Glutamatergic neuron (in vitro differentiated cells): ENCODE data around the gene TAB2. TPM values are rescaled to one million over a fixed set of nuclear protein-coding genes. Genes with fewer than 3 reads are reported as not detected.

Experiments
- DNase-seq: peaks from one replicate; pipeline ENCODE4 v3.0.0; 2022
- H3K27ac Mint-ChIP-seq: one replicate; pipeline ENCODE4 v1.8.0; 2020; ENCODE audit warnings: mild to moderate bottlenecking, mixed read lengths, inconsistent platforms; ENCODE audit not compliant: unreplicated experiment
- H3K27me3 Mint-ChIP-seq: one replicate; pipeline ENCODE4 v1.8.0; 2020; ENCODE audit warnings: mild to moderate bottlenecking, moderate library complexity, mixed read lengths, inconsistent platforms; ENCODE audit not compliant: unreplicated experiment
- H3K36me3 Mint-ChIP-seq: one replicate; pipeline ENCODE4 v1.8.0; 2020; ENCODE audit warnings: mild to moderate bottlenecking, mixed read lengths, inconsistent platforms; ENCODE audit not compliant: unreplicated experiment
- H3K4me1 Mint-ChIP-seq: one replicate; pipeline ENCODE4 v1.8.0; 2020; ENCODE audit warnings: mild to moderate bottlenecking, low read depth, mixed read lengths, inconsistent platforms; ENCODE audit not compliant: unreplicated experiment
- H3K4me3 Mint-ChIP-seq: one replicate; pipeline ENCODE4 v1.8.0; 2020; ENCODE audit warnings: mild to moderate bottlenecking, mixed read lengths, inconsistent platforms; ENCODE audit not compliant: unreplicated experiment
- H3K9me3 Mint-ChIP-seq: one replicate; pipeline ENCODE4 v1.8.0; 2020; ENCODE audit warnings: mild to moderate bottlenecking, moderate library complexity, mixed read lengths, inconsistent platforms; ENCODE audit not compliant: unreplicated experiment
- total RNA-seq: library from RNA; stranded (reverse); fragmentation: NEBNext Ultra II Directional; extraction: Animal tissue kit (Norgen Biotek cat#: 25700); gene quantifications from one replicate; pipeline ENCODE4 v1.2.1, GENCODE V29; 2021; ENCODE audit not compliant: unreplicated experiment
- TF ChIP-seq, protein P1 (sequence below): fragments of 200-600 bp; sonication (generic); IDR thresholded peaks from one replicate; pipeline ENCODE4 v1.5.0; 2021; ENCODE audit not compliant: partially characterized antibody, unreplicated experiment

Gene TAB2
- total RNA-seq, 1 donor from 2014 or later, result 39.3 TPM

DNA sequence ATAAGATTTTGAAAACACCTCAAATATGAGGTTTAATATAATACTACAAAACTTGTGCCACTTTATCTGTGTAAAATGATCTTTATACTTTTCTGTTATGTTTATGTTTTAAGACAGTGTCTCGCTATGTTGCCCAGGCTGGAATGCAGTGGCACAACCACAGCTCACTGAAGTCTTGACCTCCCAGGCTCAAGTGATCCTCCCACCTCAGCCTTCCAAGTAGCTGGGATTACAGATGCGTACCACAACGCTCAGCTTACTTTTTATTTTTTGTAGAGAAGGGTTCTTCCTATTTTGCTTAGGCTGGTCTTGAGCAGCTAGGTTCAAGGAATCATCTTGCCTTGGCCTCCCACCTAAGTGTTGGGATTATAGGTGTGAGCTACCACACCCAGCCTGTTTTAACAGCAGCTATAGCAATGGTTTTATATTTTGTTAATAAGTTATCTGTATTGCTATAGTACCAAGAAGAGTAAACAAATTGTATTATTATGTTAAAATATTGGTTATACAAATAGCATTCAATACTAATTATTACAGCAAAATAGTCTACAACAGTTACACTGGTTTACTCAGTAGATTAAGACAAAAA lies 8.2 kb downstream of the TAB2 start:
- Mint-ChIP-seq H3K27me3 (no peaks in the 10 kb centered on the region), H3K36me3 (no peaks in the 10 kb centered on the region), H3K27ac (no peak overlapping the region), H3K4me3 (no peak overlapping the region), H3K4me1 (peaks cover 8% of the 10 kb centered on the region), H3K9me3 (no peaks in the 10 kb centered on the region)
- DNase-seq, result no peak
- TF ChIP-seq, protein P1, sequence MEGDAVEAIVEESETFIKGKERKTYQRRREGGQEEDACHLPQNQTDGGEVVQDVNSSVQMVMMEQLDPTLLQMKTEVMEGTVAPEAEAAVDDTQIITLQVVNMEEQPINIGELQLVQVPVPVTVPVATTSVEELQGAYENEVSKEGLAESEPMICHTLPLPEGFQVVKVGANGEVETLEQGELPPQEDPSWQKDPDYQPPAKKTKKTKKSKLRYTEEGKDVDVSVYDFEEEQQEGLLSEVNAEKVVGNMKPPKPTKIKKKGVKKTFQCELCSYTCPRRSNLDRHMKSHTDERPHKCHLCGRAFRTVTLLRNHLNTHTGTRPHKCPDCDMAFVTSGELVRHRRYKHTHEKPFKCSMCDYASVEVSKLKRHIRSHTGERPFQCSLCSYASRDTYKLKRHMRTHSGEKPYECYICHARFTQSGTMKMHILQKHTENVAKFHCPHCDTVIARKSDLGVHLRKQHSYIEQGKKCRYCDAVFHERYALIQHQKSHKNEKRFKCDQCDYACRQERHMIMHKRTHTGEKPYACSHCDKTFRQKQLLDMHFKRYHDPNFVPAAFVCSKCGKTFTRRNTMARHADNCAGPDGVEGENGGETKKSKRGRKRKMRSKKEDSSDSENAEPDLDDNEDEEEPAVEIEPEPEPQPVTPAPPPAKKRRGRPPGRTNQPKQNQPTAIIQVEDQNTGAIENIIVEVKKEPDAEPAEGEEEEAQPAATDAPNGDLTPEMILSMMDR, result no peak

DNA sequence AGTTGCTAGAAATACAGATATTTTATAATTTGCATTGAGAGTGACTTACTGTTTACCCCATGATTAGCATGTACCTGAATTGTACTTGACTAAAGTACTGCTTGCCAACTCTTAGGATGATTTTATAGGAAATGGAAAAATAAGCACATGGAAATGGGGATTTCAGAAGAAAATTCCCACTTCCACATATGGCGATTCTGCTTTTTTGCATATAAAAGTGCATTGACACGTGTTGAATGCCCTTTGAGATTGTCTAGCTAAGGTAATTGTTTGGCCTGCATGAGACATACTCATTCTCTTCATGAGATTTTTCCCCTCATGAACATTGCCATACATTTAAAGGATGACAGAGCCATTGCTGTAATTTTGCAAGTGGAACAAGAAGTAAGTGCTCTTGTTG lies 10.1 kb downstream of the TAB2 start:
- DNase-seq, result no peak
- Mint-ChIP-seq H3K36me3 (no peaks in the 10 kb centered on the region), H3K4me1 (peaks cover 17% of the 10 kb centered on the region), H3K27me3 (no peaks in the 10 kb centered on the region), H3K27ac (no peak overlapping the region), H3K9me3 (no peaks in the 10 kb centered on the region), H3K4me3 (no peak overlapping the region)
- TF ChIP-seq, protein P1, result no peak

DNA sequence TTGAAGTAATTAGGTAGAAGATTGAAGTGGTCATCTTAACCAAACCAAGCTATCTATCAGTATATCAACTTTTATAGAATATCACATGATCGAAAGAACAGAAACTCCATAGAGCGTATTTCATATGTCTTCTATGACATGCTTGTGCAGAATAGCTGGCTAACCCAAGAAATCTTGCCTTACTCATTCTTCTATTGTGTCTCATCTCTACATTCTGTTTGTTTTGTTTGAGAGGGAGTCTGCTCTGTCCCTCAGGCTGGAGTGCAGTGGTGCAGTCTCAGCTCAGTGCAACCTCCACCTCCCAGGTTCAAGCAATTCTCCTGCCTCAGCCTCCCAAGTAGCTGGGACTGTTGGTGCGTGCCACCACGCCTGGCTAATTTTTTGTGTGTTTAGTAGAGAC lies 10.6 kb downstream of the TAB2 start:
- DNase-seq, result no peak
- Mint-ChIP-seq H3K27me3 (no peaks in the 10 kb centered on the region), H3K9me3 (no peaks in the 10 kb centered on the region), H3K36me3 (no peaks in the 10 kb centered on the region), H3K27ac (no peak overlapping the region), H3K4me1 (peaks cover 19% of the 10 kb centered on the region), H3K4me3 (no peak overlapping the region)
- TF ChIP-seq, protein P1, result no peak

DNA sequence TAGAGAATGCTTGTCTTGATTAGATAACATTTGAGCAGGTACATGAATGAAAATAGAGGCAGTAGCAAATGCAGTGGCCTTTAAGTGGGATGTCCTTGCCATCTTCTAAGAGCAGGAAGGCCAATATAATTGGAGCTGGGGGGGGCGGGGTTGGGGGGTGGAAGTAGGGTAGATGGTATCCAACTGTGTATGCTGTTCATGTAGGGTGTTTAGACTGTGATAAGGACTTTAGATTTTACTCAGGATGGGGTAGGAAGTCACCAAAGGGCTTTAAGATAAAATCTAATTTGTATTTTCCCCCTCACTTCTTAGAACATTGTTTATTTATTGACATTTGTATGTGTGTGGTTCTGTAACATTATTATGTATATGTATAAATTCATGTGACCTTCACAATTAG lies 12.0 kb downstream of the TAB2 start:
- Mint-ChIP-seq H3K4me3 (no peak overlapping the region), H3K27me3 (no peaks in the 10 kb centered on the region), H3K27ac (no peak overlapping the region), H3K9me3 (no peaks in the 10 kb centered on the region), H3K4me1 (peaks cover 24% of the 10 kb centered on the region), H3K36me3 (no peaks in the 10 kb centered on the region)
- TF ChIP-seq, protein P1, result no peak
- DNase-seq, result no peak

DNA sequence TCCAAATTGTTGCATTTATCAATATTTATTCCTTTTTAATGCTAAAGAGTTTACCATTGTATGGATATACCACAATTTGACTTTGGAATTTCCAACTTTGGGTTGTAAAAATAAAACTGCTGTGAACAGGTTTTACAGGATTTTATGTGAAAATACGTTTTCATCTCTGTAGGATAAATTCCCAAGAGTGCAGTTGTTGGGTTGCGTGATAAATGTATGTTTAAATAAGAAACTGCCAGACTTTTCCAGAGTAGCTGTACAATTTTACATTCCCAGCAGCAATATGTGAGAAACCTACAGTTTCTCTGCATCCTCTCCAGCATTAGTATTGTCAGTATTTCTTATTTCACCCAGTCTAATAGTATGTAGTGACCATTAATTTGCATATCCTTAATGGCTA lies 12.6 kb downstream of the TAB2 start:
- H3K9me3 Mint-ChIP-seq, result no peaks in the 10 kb centered on the region
- no peak for DNase-seq
- peaks cover 24% of the 10 kb centered on the region for H3K4me1 Mint-ChIP-seq
- no peak overlapping the region for H3K4me3 Mint-ChIP-seq
- H3K27me3 Mint-ChIP-seq, result peaks cover 2% of the 10 kb centered on the region
- no peak overlapping the region for H3K27ac Mint-ChIP-seq
- TF ChIP-seq, protein P1, result no peak
- no peaks in the 10 kb centered on the region for H3K36me3 Mint-ChIP-seq
